Lower leg skin (tissue), 3 donors: ENCODE measurements around the gene BCAS1.

Experiments
- POLR2A ChIP-seq, 2 donors: fragments of 450-650 bp; IDR thresholded peaks; one replicate each; pipeline ENCODE4 v1.6.1; 2016 to 2017; ENCODE audit warnings: antibody characterized with exemption in 2 of 2, mild to moderate bottlenecking in 1 of 2, moderate library complexity in 1 of 2
- TF ChIP-seq, protein P1 (sequence below), 3 donors: fragments of 450-650 bp; IDR thresholded peaks; one replicate each; pipeline ENCODE4 v1.5.1; 2016; ENCODE audit warnings: antibody characterized with exemption in 3 of 3, mild to moderate bottlenecking in 3 of 3, moderate library complexity in 2 of 3

DNA sequence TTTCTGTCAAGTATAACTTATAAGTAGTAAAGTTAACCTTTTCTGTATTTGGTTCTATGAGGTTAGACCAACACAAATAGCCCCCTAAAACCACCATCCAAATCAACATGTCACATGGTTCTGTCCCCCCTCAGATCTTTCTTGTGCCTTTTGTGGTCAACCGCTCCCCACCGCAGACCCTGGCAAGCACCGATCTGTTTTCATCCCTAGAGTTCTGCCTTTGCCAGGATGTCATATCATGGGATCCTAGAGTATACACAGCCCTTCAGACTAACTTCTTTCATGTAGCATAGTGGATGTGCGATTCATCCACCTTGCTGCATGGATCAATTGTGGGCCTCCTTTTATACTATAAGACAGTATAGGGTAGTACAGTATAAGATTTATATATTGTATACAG is 124.3 kb downstream of the BCAS1 start:
- TF ChIP-seq, protein P1, sequence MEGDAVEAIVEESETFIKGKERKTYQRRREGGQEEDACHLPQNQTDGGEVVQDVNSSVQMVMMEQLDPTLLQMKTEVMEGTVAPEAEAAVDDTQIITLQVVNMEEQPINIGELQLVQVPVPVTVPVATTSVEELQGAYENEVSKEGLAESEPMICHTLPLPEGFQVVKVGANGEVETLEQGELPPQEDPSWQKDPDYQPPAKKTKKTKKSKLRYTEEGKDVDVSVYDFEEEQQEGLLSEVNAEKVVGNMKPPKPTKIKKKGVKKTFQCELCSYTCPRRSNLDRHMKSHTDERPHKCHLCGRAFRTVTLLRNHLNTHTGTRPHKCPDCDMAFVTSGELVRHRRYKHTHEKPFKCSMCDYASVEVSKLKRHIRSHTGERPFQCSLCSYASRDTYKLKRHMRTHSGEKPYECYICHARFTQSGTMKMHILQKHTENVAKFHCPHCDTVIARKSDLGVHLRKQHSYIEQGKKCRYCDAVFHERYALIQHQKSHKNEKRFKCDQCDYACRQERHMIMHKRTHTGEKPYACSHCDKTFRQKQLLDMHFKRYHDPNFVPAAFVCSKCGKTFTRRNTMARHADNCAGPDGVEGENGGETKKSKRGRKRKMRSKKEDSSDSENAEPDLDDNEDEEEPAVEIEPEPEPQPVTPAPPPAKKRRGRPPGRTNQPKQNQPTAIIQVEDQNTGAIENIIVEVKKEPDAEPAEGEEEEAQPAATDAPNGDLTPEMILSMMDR (IDR thresholded peaks at IDR 0.05): no peak
- TF ChIP-seq POLR2A (IDR thresholded peaks at IDR 0.05): no peak
